T-helper 9 cell (primary cell): ENCODE data around the gene BEAN1.
A peak's percentile ranks its signal among the peaks of the same experiment; 100 is the strongest.

Experiments
- DNase-seq: peaks from one replicate; pipeline ENCODE4 v3.0.0-alpha.2; 2020

Gene BEAN1

GRCh38 chr16:66397736-66398433 lies 29.2 kb upstream of the BEAN1 start:
- DNase-seq, result no peak

- no peak for DNase-seq
Observed at GRCh38 chr16:66399031-66399430, 28.1 kb upstream of the BEAN1 start.

GRCh38 chr16:66399930-66400329 lies 27.2 kb upstream of the BEAN1 start:
- no peak for DNase-seq

- no peak for DNase-seq
Observed at GRCh38 chr16:66400503-66401380, 26.4 kb upstream of the BEAN1 start.

- no peak for DNase-seq
Observed at GRCh38 chr16:66401610-66402009, 25.5 kb upstream of the BEAN1 start.

GRCh38 chr16:66402166-66402565 lies 24.9 kb upstream of the BEAN1 start:
- no peak for DNase-seq

- DNase-seq, result no peak
Observed at GRCh38 chr16:66402591-66403230, 24.4 kb upstream of the BEAN1 start.

- no peak for DNase-seq
Observed at GRCh38 chr16:66403531-66404145, 23.5 kb upstream of the BEAN1 start.

- no peak for DNase-seq
Observed at GRCh38 chr16:66405057-66405783, 21.9 kb upstream of the BEAN1 start.

GRCh38 chr16:66406534-66407221 lies 20.4 kb upstream of the BEAN1 start:
- DNase-seq, result peak; percentile 95

GRCh38 chr16:66408163-66409048 lies 18.7 kb upstream of the BEAN1 start:
- no peak for DNase-seq

GRCh38 chr16:66409156-66409555 lies 17.9 kb upstream of the BEAN1 start:
- no peak for DNase-seq

- DNase-seq, result no peak
Observed at GRCh38 chr16:66412182-66412581, 14.9 kb upstream of the BEAN1 start.

- no peak for DNase-seq
Observed at GRCh38 chr16:66414891-66415290, 12.2 kb upstream of the BEAN1 start.

- no peak for DNase-seq
Observed at GRCh38 chr16:66416136-66416535, 11.0 kb upstream of the BEAN1 start.

GRCh38 chr16:66416939-66417700 lies 10.0 kb upstream of the BEAN1 start:
- DNase-seq, result no peak

GRCh38 chr16:66418165-66418962 lies 8.7 kb upstream of the BEAN1 start:
- DNase-seq, result no peak

- DNase-seq, result no peak
Observed at GRCh38 chr16:66419527-66419926, 7.6 kb upstream of the BEAN1 start.

GRCh38 chr16:66420396-66420795 lies 6.7 kb upstream of the BEAN1 start:
- DNase-seq, result no peak
